K562 (cell line): ENCODE measurements around the gene SYS1. TPM values are rescaled to one million over a fixed set of nuclear protein-coding genes. Genes with fewer than 3 reads are reported as not detected.

ENCODE experiments used
- CSDE1 ChIP-seq, 2 experiments: fragments of 450-650 bp; IDR thresholded peaks; 2 replicates each; pipeline ENCODE4 v1.6.1; 2016; ENCODE audit warnings: mild to moderate bottlenecking in 1 of 2
- CXXC5 ChIP-seq: fragments of 250-450 bp; sonication (Bioruptor Pico); IDR thresholded peaks from 2 replicates; pipeline ENCODE4 v1.8.0; 2022; ENCODE audit warnings: inconsistent platforms, mild to moderate bottlenecking, moderate library complexity
- GABPA ChIP-seq: fragments of 200-800 bp; sonication (Bioruptor generic); conservative IDR thresholded peaks from 2 replicates; pipeline ENCODE4 v1.6.1; 2016; ENCODE audit warnings: low read depth, missing genetic modification characterization, missing compliant biosample characterization
- GTF2B ChIP-seq: IDR thresholded peaks from 2 replicates; pipeline ENCODE4 v1.6.1; 2011; ENCODE audit not compliant: insufficient read length; ENCODE audit errors: extremely low read depth
- MTA1 ChIP-seq: fragments of 450-650 bp; IDR thresholded peaks from 2 replicates; pipeline ENCODE4 v1.6.1; 2017; ENCODE audit warnings: borderline replicate concordance
- NCOA2 ChIP-seq, 2 experiments: fragments of 450-650 bp; IDR thresholded peaks; 2 replicates each; pipeline ENCODE4 v1.6.1; 2018; ENCODE audit warnings: mild to moderate bottlenecking in 2 of 2, moderate library complexity in 1 of 2; ENCODE audit not compliant: partially characterized antibody in 2 of 2
- NRF1 ChIP-seq, 2 experiments: fragments of 450-650 bp; IDR thresholded peaks in 1 of 2; conservative IDR thresholded peaks in 1 of 2; 2 replicates each; pipeline ENCODE4 v1.6.1; 2014; ENCODE audit warnings: mild to moderate bottlenecking in 2 of 2
- POLR2H ChIP-seq: IDR thresholded peaks from 2 replicates; pipeline ENCODE4 v1.6.1; 2016; ENCODE audit warnings: missing genetic modification characterization, low read depth, mild to moderate bottlenecking, control low read depth, missing compliant biosample characterization, moderate library complexity
- POU5F1 ChIP-seq: fragments of 150-350 bp; IDR thresholded peaks from 2 replicates; pipeline ENCODE4 v1.6.1; 2014; ENCODE audit warnings: borderline replicate concordance, low read length, low read depth, mild to moderate bottlenecking; ENCODE audit not compliant: partially characterized antibody
- SIX5 ChIP-seq, 2 experiments: IDR thresholded peaks; 2 replicates each; pipeline ENCODE4 v1.6.1; 2011; ENCODE audit warnings: low read length in 2 of 2, borderline replicate concordance in 1 of 2, low read depth in 1 of 2, mild to moderate bottlenecking in 1 of 2, moderate library complexity in 1 of 2; ENCODE audit not compliant: insufficient read depth in 1 of 2
- SRSF7 ChIP-seq: fragments of 200-400 bp; formaldehyde crosslinking; optimal IDR thresholded peaks from 2 replicates; pipeline ENCODE3; 2017; ENCODE audit warnings: mild to moderate bottlenecking, low read depth, low read length
- THAP12 ChIP-seq: fragments of 250-450 bp; sonication (Bioruptor Pico); IDR thresholded peaks from 2 replicates; pipeline ENCODE4 v1.9.0; 2021; ENCODE audit warnings: mild to moderate bottlenecking, inconsistent platforms
- ZNF239 ChIP-seq: fragments of 250-450 bp; sonication (Bioruptor Pico); IDR thresholded peaks from 2 replicates; pipeline ENCODE4 v1.4.0; 2020; ENCODE audit warnings: mild to moderate bottlenecking
- ZNF324 ChIP-seq: fragments of 250-450 bp; sonication (Bioruptor Pico); IDR thresholded peaks from 2 replicates; pipeline ENCODE4 v1.4.0; 2020; ENCODE audit warnings: mild to moderate bottlenecking
- ZNF551 ChIP-seq: fragments of 250-450 bp; sonication (Bioruptor Pico); IDR thresholded peaks from 2 replicates; pipeline ENCODE4 v1.5.0; 2021; ENCODE audit warnings: mild to moderate bottlenecking, moderate library complexity
- ZNF696 ChIP-seq: fragments of 250-450 bp; sonication (Bioruptor Pico); conservative IDR thresholded peaks from 2 replicates; pipeline ENCODE4 v1.4.0; 2020; ENCODE audit warnings: mild to moderate bottlenecking, moderate library complexity
- ZNF79 ChIP-seq: fragments of 250-450 bp; sonication (Bioruptor Pico); IDR thresholded peaks from 2 replicates; pipeline ENCODE4 v1.4.0; 2020; ENCODE audit warnings: low read depth, mild to moderate bottlenecking, moderate library complexity
- polyA plus RNA-seq, 8 experiments: library from polyadenylated mRNA; depleted of rRNA in 4 of 8; stranded (reverse) in 5 of 8; unstranded in 3 of 8; fragments of >200 nt; fragmentation: Nextera tagmentation in 2 of 8; fragmentation: Illumina TruSeq in 1 of 8; extraction: Ambion mirVana in 2 of 8; extraction: Trizol in 1 of 8; gene quantifications; 2 replicates each; pipeline versions ENCODE4 v1.2.1 to v1.2.3, GENCODE V29; 2011 to 2014; ENCODE audit warnings: inconsistent platforms in 1 of 8, missing spikeins in 1 of 8
- total RNA-seq, 7 experiments: library from RNA; depleted of rRNA in 6 of 7; stranded (reverse); fragments of >200 nt in 6 of 7; fragmentation: Illumina TruSeq in 2 of 7; extraction: Trizol in 2 of 7; gene quantifications; 2 replicates each; pipeline versions ENCODE4 v1.2.1 to v1.2.3, GENCODE V29; 2011 to 2021; ENCODE audit warnings: low replicate concordance in 1 of 7
- TF ChIP-seq, protein P1 (sequence below): fragments of 250-450 bp; sonication (Bioruptor Pico); IDR thresholded peaks from 2 replicates; pipeline ENCODE4 v1.5.0; 2021; ENCODE audit warnings: mild to moderate bottlenecking, borderline replicate concordance
- TF ChIP-seq, protein P2 (sequence below): sonication (generic); formaldehyde crosslinking; IDR thresholded peaks from 2 replicates; pipeline ENCODE4 v1.5.0; 2020; ENCODE audit warnings: missing genetic modification reagents

SYS1 gene
- total and polyA plus RNA-seq, 9 of the 15 experiments (the other 6 are each of a cell fraction or from before 2014, with no cell fraction given), result 11.1 to 25.2 (median 17.5) TPM

DNA sequence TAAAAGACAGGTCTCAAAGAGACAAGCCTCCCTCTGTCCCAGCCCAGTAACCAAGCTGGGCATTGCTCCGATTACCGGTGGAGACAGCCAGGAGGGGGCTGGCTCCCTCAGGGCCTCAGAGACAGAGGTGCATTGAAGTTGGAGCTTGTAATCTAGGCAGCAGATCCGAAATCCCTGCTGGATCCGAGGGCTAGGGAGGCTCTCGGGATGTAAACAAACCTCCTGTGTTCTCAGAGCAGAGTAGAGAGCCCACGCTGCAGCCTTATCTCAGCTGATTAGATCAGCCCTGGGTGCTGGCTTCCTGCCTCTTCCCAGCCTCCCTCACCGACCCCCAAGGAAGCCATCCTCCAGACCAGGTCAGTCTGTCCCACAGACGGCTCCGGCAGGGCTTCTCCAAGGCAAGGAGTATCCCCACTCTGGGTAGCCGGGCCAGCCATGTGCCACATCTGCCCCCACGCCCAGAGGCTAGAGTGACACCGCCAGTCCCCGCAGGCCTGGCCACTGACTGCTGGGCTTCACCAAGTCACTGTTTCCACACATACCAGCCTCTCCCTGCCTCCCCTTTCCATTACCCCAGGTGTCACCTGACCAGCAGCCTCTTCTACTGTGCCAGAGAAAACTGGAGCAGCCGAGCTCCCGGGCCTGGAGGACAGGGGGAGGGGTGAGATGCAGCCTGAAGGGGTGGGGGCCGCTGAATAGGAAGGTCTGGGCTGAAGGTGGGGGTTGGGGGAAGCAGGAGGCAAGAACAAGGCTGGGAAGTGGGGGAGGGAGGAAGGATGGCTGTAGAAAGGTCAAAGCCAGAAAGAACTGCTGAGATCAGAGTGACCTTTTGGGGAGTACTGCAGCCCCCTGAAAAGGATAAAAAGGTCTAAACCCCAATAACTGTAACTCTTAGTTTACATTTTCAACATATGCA, 20.8 kb upstream of the SYS1 start (continued):
- TF ChIP-seq ZNF324 (CRISPR knock-in tag), result no peak
- TF ChIP-seq, protein P1, sequence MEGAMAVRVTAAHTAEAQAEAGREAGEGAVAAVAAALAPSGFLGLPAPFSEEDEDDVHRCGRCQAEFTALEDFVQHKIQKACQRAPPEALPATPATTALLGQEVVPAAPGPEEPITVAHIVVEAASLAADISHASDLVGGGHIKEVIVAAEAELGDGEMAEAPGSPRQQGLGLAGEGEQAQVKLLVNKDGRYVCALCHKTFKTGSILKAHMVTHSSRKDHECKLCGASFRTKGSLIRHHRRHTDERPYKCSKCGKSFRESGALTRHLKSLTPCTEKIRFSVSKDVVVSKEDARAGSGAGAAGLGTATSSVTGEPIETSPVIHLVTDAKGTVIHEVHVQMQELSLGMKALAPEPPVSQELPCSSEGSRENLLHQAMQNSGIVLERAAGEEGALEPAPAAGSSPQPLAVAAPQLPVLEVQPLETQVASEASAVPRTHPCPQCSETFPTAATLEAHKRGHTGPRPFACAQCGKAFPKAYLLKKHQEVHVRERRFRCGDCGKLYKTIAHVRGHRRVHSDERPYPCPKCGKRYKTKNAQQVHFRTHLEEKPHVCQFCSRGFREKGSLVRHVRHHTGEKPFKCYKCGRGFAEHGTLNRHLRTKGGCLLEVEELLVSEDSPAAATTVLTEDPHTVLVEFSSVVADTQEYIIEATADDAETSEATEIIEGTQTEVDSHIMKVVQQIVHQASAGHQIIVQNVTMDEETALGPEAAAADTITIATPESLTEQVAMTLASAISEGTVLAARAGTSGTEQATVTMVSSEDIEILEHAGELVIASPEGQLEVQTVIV, result no peak
- no peak for TF ChIP-seq ZNF239
- 0 out of 2 replicates have a peak, but pooled peaks have one; percentile 24 for TF ChIP-seq MTA1
- TF ChIP-seq, protein P2, sequence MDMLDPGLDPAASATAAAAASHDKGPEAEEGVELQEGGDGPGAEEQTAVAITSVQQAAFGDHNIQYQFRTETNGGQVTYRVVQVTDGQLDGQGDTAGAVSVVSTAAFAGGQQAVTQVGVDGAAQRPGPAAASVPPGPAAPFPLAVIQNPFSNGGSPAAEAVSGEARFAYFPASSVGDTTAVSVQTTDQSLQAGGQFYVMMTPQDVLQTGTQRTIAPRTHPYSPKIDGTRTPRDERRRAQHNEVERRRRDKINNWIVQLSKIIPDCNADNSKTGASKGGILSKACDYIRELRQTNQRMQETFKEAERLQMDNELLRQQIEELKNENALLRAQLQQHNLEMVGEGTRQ (CRISPR knock-in tag), result 0 out of 2 replicates have a peak, but pooled peaks have one; percentile 14
- no peak for TF ChIP-seq ZNF696
- TF ChIP-seq NCOA2 (IDR thresholded peaks at IDR 0.05; ENCODE audit: partially characterized antibody in 2 of 2), result no peak
- TF ChIP-seq GABPA (tag), result 0 out of 2 replicates have a peak, but pooled peaks have one; percentile 33
- no peak for TF ChIP-seq SRSF7
- TF ChIP-seq NRF1 (conservative IDR thresholded peaks at IDR 0.05 in 1 of 2, IDR thresholded peaks at IDR 0.05 in 1 of 2), result 0 out of 4 replicates have a peak, but pooled peaks of 1 of the 2 experiments have one; percentile 19
- TF ChIP-seq CSDE1 (IDR thresholded peaks at IDR 0.05), result no peak
- TF ChIP-seq GTF2B, result no peak
- TF ChIP-seq ZNF551 (CRISPR knock-in tag), result no peak
- peak; percentile 65 for TF ChIP-seq CXXC5 (CRISPR knock-in tag)
- TF ChIP-seq ZNF79 (CRISPR knock-in tag), result no peak
- TF ChIP-seq POU5F1, result no peak
- TF ChIP-seq THAP12 (CRISPR knock-in tag), result no peak
- no peak for TF ChIP-seq POLR2H (tag)
- no peak for TF ChIP-seq SIX5 (IDR thresholded peaks at IDR 0.05; ENCODE audit: borderline replicate concordance in 1 of 2, insufficient read depth in 1 of 2, low read depth in 1 of 2, low read length in 2 of 2)
